GM12872 (cell line): ENCODE data around the gene KDR.

ENCODE experiments used
- CTCF ChIP-seq: IDR thresholded peaks from 3 replicates; pipeline ENCODE4 v1.5.1; 2011; ENCODE audit warnings: low read depth, mild to moderate bottlenecking, low read length, moderate library complexity; ENCODE audit not compliant: insufficient read depth

Gene KDR

GRCh38 chr4:55125087-55125721 is at the start of gene KDR:
KDR (minus strand) TSS chr4:55125595; CDS start chr4:55125293, 302 bp downstream.
- no peak for TF ChIP-seq CTCF

DNA sequence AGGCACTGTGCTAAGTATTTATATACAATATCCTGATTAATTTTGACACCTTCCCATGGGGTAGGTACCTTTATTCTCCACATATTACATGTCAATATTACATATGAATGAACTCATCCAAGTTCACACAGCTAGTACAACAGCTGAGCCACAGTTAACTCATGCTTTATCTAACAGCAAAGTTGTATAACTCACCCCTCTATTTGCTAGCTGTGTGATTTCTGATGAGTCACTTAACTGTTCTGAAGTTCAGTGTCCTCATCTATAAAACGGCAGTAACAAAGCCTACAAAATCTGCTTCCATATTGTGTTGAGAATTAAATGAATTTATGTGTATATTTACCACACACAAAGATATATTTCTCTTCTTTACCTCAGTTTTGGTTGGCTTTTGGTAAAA is 48.2 kb upstream of the KDR start:
- TF ChIP-seq CTCF = no peak

DNA sequence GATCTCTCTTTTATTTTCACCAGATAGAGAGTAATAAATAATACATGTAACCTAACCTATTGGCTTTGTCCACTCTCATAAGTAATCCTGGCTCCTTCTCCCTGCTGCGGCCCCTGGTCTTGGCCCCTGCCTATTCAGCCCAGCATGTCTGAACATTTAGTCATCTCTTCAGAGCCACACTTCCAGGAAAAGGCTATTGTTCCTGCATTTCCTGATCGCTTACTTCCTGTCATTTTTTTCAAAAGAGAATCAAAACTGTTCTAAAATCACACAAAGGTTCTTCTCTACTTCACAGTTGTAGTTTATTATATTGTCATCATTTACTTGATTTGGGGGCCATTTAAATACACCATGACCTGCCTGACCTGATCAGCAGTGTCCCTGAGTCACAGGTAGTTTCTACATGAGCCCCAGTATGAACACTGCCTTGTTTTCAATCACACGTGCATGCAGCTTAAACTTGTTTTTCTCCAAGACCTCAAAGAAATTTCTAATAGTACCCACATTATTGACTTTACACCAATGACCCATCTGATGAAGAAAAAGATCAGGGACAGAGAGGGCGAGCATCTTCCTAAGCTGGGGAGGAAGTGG is 47.4 kb upstream of the KDR start:
- TF ChIP-seq CTCF = no peak

- no peak for TF ChIP-seq CTCF
Measured at GRCh38 chr4:55170462-55170861, 45.1 kb upstream of the KDR start.

DNA sequence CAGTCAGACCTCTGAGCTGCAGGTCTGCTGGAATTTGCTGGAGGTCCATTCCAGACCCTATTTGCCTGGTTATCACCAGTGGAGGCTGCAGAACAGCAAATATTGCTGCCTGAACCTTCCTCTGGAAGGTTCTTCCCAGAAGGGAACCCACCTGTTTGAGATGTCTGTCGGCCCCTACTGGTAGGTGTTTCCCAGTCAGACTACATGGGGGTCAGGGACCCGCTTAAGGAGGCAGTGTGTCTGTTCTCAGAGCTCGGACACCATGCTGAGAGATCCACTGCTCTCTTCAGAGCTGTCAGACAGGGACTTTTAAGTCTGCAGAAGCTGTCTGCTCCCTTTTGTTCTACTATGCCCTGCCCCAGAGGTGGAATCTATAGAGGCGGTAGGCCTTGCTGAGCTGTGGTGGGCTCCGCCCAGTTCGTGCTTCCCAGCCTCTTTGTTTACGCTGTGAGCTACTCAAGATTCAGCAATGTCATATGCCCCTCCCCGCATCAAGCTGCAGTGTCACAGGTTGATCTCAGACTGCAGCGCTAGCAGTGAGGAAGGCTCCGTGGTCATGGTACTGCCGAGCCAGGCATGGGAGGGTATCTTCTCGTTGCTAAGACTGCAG is 44.1 kb upstream of the KDR start:
- no peak for TF ChIP-seq CTCF

- TF ChIP-seq CTCF = no peak
Measured at GRCh38 chr4:55162396-55162795, 37.0 kb upstream of the KDR start.

DNA sequence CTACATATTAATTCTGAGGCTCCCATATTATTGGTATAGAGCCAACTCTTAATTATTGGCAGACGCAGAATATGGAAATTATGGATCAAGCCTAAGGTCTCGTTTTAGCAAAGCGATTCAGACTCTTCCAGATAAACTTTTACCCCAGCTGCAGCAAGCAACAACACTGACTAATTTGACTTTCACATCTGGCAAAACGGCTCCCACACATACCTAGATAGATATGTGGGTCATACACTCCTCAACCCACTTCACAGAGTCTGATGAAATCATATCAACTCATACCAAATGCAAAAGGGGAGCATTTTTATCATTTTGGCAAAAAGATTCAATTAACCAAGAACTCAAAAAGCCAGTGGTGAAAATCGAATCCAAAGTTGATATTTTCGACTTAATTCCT is 36.3 kb upstream of the KDR start:
- no peak for TF ChIP-seq CTCF
